CD4-positive, alpha-beta T cell (primary cell): ENCODE data around the gene TSC22D3. TPM values are rescaled to one million over a fixed set of nuclear protein-coding genes. Genes with fewer than 3 reads are reported as not detected.

Source experiments
- ATAC-seq: fragments of 200-7000 bp; cut with Tn5 transposase; one replicate; pipeline ENCODE4 v1.10.0; 2022; ENCODE audit warnings: mild to moderate bottlenecking; ENCODE audit not compliant: poor library complexity
- CTCF ChIA-PET: fragments of 350-600 bp; sonication (Branson Sonifier 250); formaldehyde crosslinking; loops from one replicate; lab custom pipeline; 2021; ENCODE audit warnings: antibody characterized with exemption, inconsistent platforms; lab: Charles Lee
- POLR2A ChIA-PET: fragments of 350-600 bp; sonication (Branson Sonifier 250); formaldehyde crosslinking; loops from one replicate; lab custom pipeline; 2021; ENCODE audit warnings: antibody characterized with exemption, inconsistent platforms; lab: Charles Lee
- DNase-seq, 14 experiments: peaks; one replicate each; pipeline ENCODE4 v3.0.0-alpha.2; 2013 to 2020; ENCODE audit warnings: mixed read lengths in 2 of 14
- H3K27ac ChIP-seq, 2 donors: one replicate each; pipeline versions ENCODE4 v1.5.1 to v1.7.0; 2013; ENCODE audit warnings: low read length in 2 of 2, low read depth in 1 of 2, mild to moderate bottlenecking in 1 of 2
- H3K27me3 ChIP-seq, 2 experiments: 1 replicate in 1 of 2; 2 replicates in 1 of 2; pipeline versions ENCODE4 v1.6.1 to v1.7.0; 2013; ENCODE audit warnings: low read length in 2 of 2, control low read depth in 1 of 2, mild to moderate bottlenecking in 1 of 2, moderate library complexity in 1 of 2; ENCODE audit not compliant: insufficient read depth in 2 of 2, control insufficient read depth in 1 of 2
- H3K36me3 ChIP-seq: one replicate; pipeline ENCODE4 v1.6.1; 2013; ENCODE audit warnings: low read length, control low read depth; ENCODE audit not compliant: insufficient read depth
- H3K4me1 ChIP-seq: one replicate; pipeline ENCODE4 v1.6.1; 2013; ENCODE audit warnings: low read length, control low read depth; ENCODE audit not compliant: insufficient read depth
- H3K4me3 ChIP-seq: one replicate; pipeline ENCODE4 v1.5.1; 2013; ENCODE audit warnings: mild to moderate bottlenecking, low read length, moderate library complexity
- H3K9me3 ChIP-seq, 2 experiments: 1 replicate in 1 of 2; 2 replicates in 1 of 2; pipeline versions ENCODE4 v1.6.1 to v1.7.0; 2013; ENCODE audit warnings: low read length in 2 of 2, mild to moderate bottlenecking in 2 of 2, control low read depth in 1 of 2, moderate library complexity in 1 of 2; ENCODE audit not compliant: control insufficient read depth in 1 of 2, insufficient read depth in 1 of 2
- H3K27ac Mint-ChIP-seq: one replicate; pipeline ENCODE4 v1.8.0; 2020; ENCODE audit warnings: mixed read lengths
- H3K27me3 Mint-ChIP-seq: one replicate; pipeline ENCODE4 v1.8.0; 2021; ENCODE audit warnings: mixed read lengths
- H3K36me3 Mint-ChIP-seq: one replicate; pipeline ENCODE4 v1.8.0; 2021; ENCODE audit warnings: low read depth, mixed read lengths
- H3K4me1 Mint-ChIP-seq: one replicate; pipeline ENCODE4 v1.8.0; 2021; ENCODE audit warnings: low read depth, mixed read lengths
- H3K4me3 Mint-ChIP-seq: one replicate; pipeline ENCODE4 v1.8.0; 2020; ENCODE audit warnings: mild to moderate bottlenecking, mixed read lengths
- H3K9me3 Mint-ChIP-seq: one replicate; pipeline ENCODE4 v1.8.0; 2020; ENCODE audit warnings: mixed read lengths
- intact Hi-C, 2 experiments: fragments of 100-400 bp; cut with DNase I in 1 of 2; cut with micrococcal nuclease in 1 of 2; formaldehyde crosslinking; loops; one replicate each; pipeline versions ENCODE4 v1.15.1 to v1.9.0; 2023 to 2025; cut with DNase I, micrococcal nuclease
- total RNA-seq, 174 experiments: library from RNA in 2 of 174; stranded (reverse) in 2 of 174; gene quantifications; one replicate each; pipeline ENCODE4 v1.2.3 and lab custom pipeline; 2021 to 2026
- TF ChIP-seq, protein P1 (sequence below): fragments of 200-600 bp; IDR thresholded peaks from one replicate; pipeline ENCODE4 v1.8.0; 2022; ENCODE audit warnings: antibody characterized with exemption, mild to moderate bottlenecking

Gene TSC22D3
- total RNA-seq, 2 experiments from 2014 or later: 3,132 to 3,144 TPM

DNA sequence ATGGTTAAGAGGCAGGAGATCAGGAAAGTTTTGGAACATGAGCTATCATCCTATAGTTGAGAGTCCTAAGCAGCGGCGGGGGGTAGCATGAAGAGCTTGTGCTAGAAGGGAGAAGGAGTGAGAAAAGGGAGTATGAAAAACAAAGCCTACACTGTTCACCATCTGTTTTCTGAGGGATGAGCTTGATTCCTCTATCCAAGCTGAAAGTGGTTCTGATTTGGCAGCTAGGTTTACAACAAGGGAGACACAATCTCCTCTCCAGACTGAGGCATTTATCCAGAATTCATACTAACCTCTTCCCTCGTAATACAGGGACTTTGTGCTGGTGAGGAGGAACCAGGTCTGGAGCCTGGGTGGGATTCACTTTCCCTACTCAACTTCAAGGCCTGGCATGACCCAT is 23.5 kb downstream of the TSC22D3 start:
- no peak for DNase-seq
- Mint-ChIP-seq H3K27me3 (no peaks in the 10 kb centered on the region), H3K4me3 (no peak overlapping the region), H3K27ac (no peak overlapping the region), H3K36me3 (no peaks in the 10 kb centered on the region), H3K9me3 (no peaks in the 10 kb centered on the region), H3K4me1 (peaks cover 10% of the 10 kb centered on the region)
- H3K9me3 ChIP-seq: no peaks in the 10 kb centered on the region
- ChIA-PET POLR2A (interaction anchor here (2.6 kb wide), 1 partner anchor 10 kb away, joined by 9 read pairs; no protein-coding TSS in a partner anchor), CTCF (interaction anchor here (1.1 kb wide), 1 partner anchor 79 kb away, joined by 3 read pairs; no protein-coding TSS in a partner anchor)
- no peak for ATAC-seq
- TF ChIP-seq, protein P1, sequence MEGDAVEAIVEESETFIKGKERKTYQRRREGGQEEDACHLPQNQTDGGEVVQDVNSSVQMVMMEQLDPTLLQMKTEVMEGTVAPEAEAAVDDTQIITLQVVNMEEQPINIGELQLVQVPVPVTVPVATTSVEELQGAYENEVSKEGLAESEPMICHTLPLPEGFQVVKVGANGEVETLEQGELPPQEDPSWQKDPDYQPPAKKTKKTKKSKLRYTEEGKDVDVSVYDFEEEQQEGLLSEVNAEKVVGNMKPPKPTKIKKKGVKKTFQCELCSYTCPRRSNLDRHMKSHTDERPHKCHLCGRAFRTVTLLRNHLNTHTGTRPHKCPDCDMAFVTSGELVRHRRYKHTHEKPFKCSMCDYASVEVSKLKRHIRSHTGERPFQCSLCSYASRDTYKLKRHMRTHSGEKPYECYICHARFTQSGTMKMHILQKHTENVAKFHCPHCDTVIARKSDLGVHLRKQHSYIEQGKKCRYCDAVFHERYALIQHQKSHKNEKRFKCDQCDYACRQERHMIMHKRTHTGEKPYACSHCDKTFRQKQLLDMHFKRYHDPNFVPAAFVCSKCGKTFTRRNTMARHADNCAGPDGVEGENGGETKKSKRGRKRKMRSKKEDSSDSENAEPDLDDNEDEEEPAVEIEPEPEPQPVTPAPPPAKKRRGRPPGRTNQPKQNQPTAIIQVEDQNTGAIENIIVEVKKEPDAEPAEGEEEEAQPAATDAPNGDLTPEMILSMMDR: no peak
- no peaks in the 10 kb centered on the region for H3K36me3 ChIP-seq
- no peak overlapping the region for H3K27ac ChIP-seq
- intact Hi-C loops: no loop called here
- peaks cover 3% of the 10 kb centered on the region for H3K4me1 ChIP-seq
- no peaks in the 10 kb centered on the region for H3K27me3 ChIP-seq
- no peak overlapping the region for H3K4me3 ChIP-seq

DNA sequence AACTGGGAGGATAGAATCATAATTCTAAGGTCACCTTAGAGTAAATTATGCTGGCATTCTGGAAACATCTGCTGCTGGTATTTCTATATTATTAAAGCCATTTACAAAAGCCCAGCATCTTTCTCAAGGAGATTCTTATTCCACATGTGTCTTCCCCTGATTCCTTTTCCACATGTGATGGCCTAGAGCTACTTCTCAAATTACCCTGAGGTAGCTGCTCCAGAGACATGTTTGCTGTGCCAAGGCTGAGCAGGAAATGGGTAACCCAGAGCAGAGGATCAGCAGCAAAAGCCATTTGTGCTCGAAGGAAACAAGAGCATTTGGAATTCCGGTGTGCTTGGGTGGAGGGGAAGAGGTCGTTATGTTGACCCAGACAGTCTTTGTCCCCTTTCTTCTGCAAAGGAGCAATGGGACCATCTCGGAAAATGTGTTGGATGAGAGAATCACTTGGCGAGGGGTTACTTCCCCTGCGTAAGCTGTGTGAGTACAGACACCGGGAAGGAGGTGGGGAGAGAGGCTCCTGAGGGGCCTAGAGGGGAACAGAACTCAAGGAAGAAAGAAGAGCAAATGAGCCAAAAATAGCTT is 24.6 kb downstream of the TSC22D3 start:
- ATAC-seq: no peak
- H3K27ac Mint-ChIP-seq: no peak overlapping the region
- no peaks in the 10 kb centered on the region for H3K27me3 ChIP-seq
- no peak overlapping the region for H3K4me3 Mint-ChIP-seq
- ChIA-PET CTCF (interaction anchor here (0.6 kb wide), 1 partner anchor 15 kb away, joined by 3 read pairs; no protein-coding TSS in a partner anchor), POLR2A (interaction anchor here (2.6 kb wide), 1 partner anchor 9 kb away, joined by 9 read pairs; no protein-coding TSS in a partner anchor)
- H3K4me3 ChIP-seq: no peak overlapping the region
- H3K36me3 ChIP-seq: no peaks in the 10 kb centered on the region
- no peaks in the 10 kb centered on the region for H3K9me3 ChIP-seq
- DNase-seq: no peak
- peaks cover 9% of the 10 kb centered on the region for H3K4me1 Mint-ChIP-seq
- H3K9me3 Mint-ChIP-seq: no peaks in the 10 kb centered on the region
- intact Hi-C loops: no loop called here
- H3K27me3 Mint-ChIP-seq: no peaks in the 10 kb centered on the region
- H3K36me3 Mint-ChIP-seq: no peaks in the 10 kb centered on the region
- no peak overlapping the region for H3K27ac ChIP-seq
- H3K4me1 ChIP-seq: peaks cover 3% of the 10 kb centered on the region
- TF ChIP-seq, protein P1: no peak

DNA sequence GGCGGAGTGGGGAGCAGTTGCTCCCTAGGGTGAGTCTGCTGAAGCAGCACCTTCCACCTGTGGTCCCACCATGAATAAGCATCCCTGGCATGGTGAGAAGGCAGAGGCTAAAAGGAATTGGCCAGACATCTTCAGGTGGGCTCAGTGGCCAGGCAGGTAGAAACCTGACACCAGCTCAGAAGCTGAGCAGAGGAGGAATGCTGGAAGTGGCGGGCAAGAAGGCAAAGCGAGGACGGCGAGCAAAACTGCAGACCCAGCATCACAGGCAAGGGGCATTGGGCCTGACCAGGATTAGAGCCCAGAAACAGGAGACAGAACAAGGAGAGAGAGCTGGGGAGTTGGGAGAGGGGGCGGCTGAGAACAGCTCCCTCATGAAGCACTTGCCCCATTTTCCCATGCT is 25.3 kb downstream of the TSC22D3 start:
- no peak overlapping the region for H3K27ac ChIP-seq
- DNase-seq: no peak
- TF ChIP-seq, protein P1: no peak
- peaks cover 2% of the 10 kb centered on the region for H3K4me1 Mint-ChIP-seq
- H3K27ac Mint-ChIP-seq: no peak overlapping the region
- POLR2A ChIA-PET: no interaction called here
- H3K4me3 Mint-ChIP-seq: no peak overlapping the region
- no peaks in the 10 kb centered on the region for H3K27me3 ChIP-seq
- no peaks in the 10 kb centered on the region for H3K4me1 ChIP-seq
- CTCF ChIA-PET: no interaction called here
- H3K4me3 ChIP-seq: no peak overlapping the region
- no peaks in the 10 kb centered on the region for H3K36me3 ChIP-seq
- H3K27me3 Mint-ChIP-seq: no peaks in the 10 kb centered on the region
- H3K9me3 Mint-ChIP-seq: no peaks in the 10 kb centered on the region
- no peak for ATAC-seq
- no peaks in the 10 kb centered on the region for H3K9me3 ChIP-seq
- no peaks in the 10 kb centered on the region for H3K36me3 Mint-ChIP-seq
- intact Hi-C loops: no loop called here
